Liver (tissue), 9 donors: ENCODE data around the gene RPS6KA2. TPM values are rescaled to one million over a fixed set of nuclear protein-coding genes. Genes with fewer than 3 reads are reported as not detected.

Experiments used
- DNase-seq: peaks from one replicate; pipeline ENCODE4 v3.0.0-alpha.2; 2017; ENCODE audit warnings: low spot score
- H3K27ac ChIP-seq, 2 donors: one replicate each; pipeline ENCODE4 v1.7.0; 2013; ENCODE audit warnings: inconsistent platforms in 2 of 2, low read length in 2 of 2, control low read depth in 1 of 2, low read depth in 1 of 2, mild to moderate bottlenecking in 1 of 2
- H3K27me3 ChIP-seq, 4 donors: one replicate each; pipeline versions ENCODE4 v1.6.1 to v1.7.0; 2013; ENCODE audit warnings: low read length in 3 of 4, inconsistent platforms in 1 of 4, mild to moderate bottlenecking in 1 of 4, moderate library complexity in 1 of 4; ENCODE audit not compliant: control insufficient read depth in 4 of 4, insufficient read depth in 4 of 4
- H3K36me3 ChIP-seq, 4 donors: one replicate each; pipeline versions ENCODE4 v1.6.1 to v1.7.0; 2013; ENCODE audit warnings: low read length in 3 of 4, mild to moderate bottlenecking in 3 of 4, low read depth in 1 of 4, moderate library complexity in 1 of 4; ENCODE audit not compliant: control insufficient read depth in 4 of 4, insufficient read depth in 3 of 4
- H3K4me1 ChIP-seq, 4 donors: one replicate each; pipeline versions ENCODE4 v1.6.1 to v1.7.0; 2013; ENCODE audit warnings: low read length in 3 of 4, mild to moderate bottlenecking in 3 of 4, moderate library complexity in 1 of 4; ENCODE audit not compliant: control insufficient read depth in 4 of 4, insufficient read depth in 4 of 4
- H3K4me3 ChIP-seq, 3 donors: one replicate each; pipeline versions ENCODE4 v1.6.1 to v1.7.0; 2013; ENCODE audit warnings: low read length in 3 of 3, control low read depth in 1 of 3, low read depth in 1 of 3, mild to moderate bottlenecking in 1 of 3
- H3K9ac ChIP-seq, 2 donors: one replicate each; pipeline ENCODE4 v1.7.0; 2013; ENCODE audit warnings: low read length in 2 of 2, mild to moderate bottlenecking in 2 of 2, moderate library complexity in 2 of 2, control low read depth in 1 of 2, low read depth in 1 of 2
- H3K9me3 ChIP-seq, 4 donors: one replicate each; pipeline versions ENCODE4 v1.6.1 to v1.7.0; 2013; ENCODE audit warnings: low read length in 3 of 4; ENCODE audit not compliant: control insufficient read depth in 4 of 4
- EGR1 ChIP-seq, 2 donors: IDR thresholded peaks; 2 replicates each; pipeline ENCODE4 v1.6.1; 2016 to 2018; ENCODE audit warnings: antibody characterized with exemption in 2 of 2, low read depth in 2 of 2
- FOXA1 ChIP-seq: IDR thresholded peaks from 2 replicates; pipeline ENCODE4 v1.6.1; 2016; ENCODE audit warnings: antibody characterized with exemption
- FOXA2 ChIP-seq: IDR thresholded peaks from 2 replicates; pipeline ENCODE4 v1.6.1; 2016; ENCODE audit warnings: antibody characterized with exemption
- GABPA ChIP-seq, 2 donors: IDR thresholded peaks in 1 of 2; conservative IDR thresholded peaks in 1 of 2; 2 replicates each; pipeline ENCODE4 v1.6.1; 2016; ENCODE audit warnings: antibody characterized with exemption in 2 of 2, mild to moderate bottlenecking in 1 of 2, moderate library complexity in 1 of 2
- HNF4A ChIP-seq, 2 donors: conservative IDR thresholded peaks; 2 replicates each; pipeline ENCODE4 v1.6.1; 2016; ENCODE audit warnings: antibody characterized with exemption in 2 of 2, mild to moderate bottlenecking in 2 of 2
- HNF4G ChIP-seq: IDR thresholded peaks from 2 replicates; pipeline ENCODE4 v1.6.1; 2016; ENCODE audit warnings: antibody characterized with exemption
- JUND ChIP-seq, 2 donors: IDR thresholded peaks; 2 replicates each; pipeline ENCODE4 v1.6.1; 2016; ENCODE audit warnings: antibody characterized with exemption in 2 of 2
- NR2F2 ChIP-seq: IDR thresholded peaks from 2 replicates; pipeline ENCODE4 v1.6.1; 2016; ENCODE audit warnings: antibody characterized with exemption
- RAD21 ChIP-seq, 2 donors: IDR thresholded peaks; 2 replicates each; pipeline ENCODE4 v1.6.1; 2016; ENCODE audit warnings: antibody characterized with exemption in 2 of 2, mild to moderate bottlenecking in 2 of 2
- RXRA ChIP-seq, 2 donors: IDR thresholded peaks; 2 replicates each; pipeline ENCODE4 v1.6.1; 2017 to 2018; ENCODE audit warnings: antibody characterized with exemption in 2 of 2, mild to moderate bottlenecking in 1 of 2
- SP1 ChIP-seq: IDR thresholded peaks from 2 replicates; pipeline ENCODE4 v1.6.1; 2018; ENCODE audit warnings: antibody characterized with exemption, mild to moderate bottlenecking
- TAF1 ChIP-seq: conservative IDR thresholded peaks from 2 replicates; pipeline ENCODE4 v1.6.1; 2016; ENCODE audit warnings: antibody characterized with exemption, mild to moderate bottlenecking
- YY1 ChIP-seq: IDR thresholded peaks from 2 replicates; pipeline ENCODE4 v1.6.1; 2016; ENCODE audit warnings: antibody characterized with exemption, mild to moderate bottlenecking
- WGBS: extraction: QIAGEN DNeasy Blood & Tissue Kit; methylation state at CpG from one replicate; pipeline ENCODE4 v1.1.7; 2013; 5-methylcytosine and 5-hydroxymethylcytosine counted together
- polyA plus RNA-seq, 2 donors: library from polyadenylated mRNA; stranded (reverse) in 1 of 2; unstranded in 1 of 2; fragments of 200-250 nt in 1 of 2; fragments of >200 nt in 1 of 2; fragmentation: Nextera tagmentation in 1 of 2; extraction: Ambion mirVana in 1 of 2; gene quantifications; one replicate each; pipeline versions ENCODE4 v1.2.1 to v1.2.3, GENCODE V29; 2013 to 2015
- total RNA-seq, 2 donors: library from RNA; depleted of rRNA; stranded (reverse); fragments of >200 nt; gene quantifications; one replicate each; pipeline ENCODE4 v1.2.3, GENCODE V29; 2014
- TF ChIP-seq, protein P1 (sequence below): IDR thresholded peaks from 2 replicates; pipeline ENCODE4 v1.6.1; 2016; ENCODE audit warnings: antibody characterized with exemption, mild to moderate bottlenecking
- TF ChIP-seq, protein P2 (sequence below): IDR thresholded peaks from 2 replicates; pipeline ENCODE4 v1.6.1; 2016; ENCODE audit warnings: antibody characterized with exemption
- TF ChIP-seq, protein P3 (sequence below): IDR thresholded peaks from 2 replicates; pipeline ENCODE4 v1.6.1; 2016; ENCODE audit warnings: antibody characterized with exemption
- TF ChIP-seq, protein P4 (sequence below): fragments of 150-350 bp; IDR thresholded peaks from 2 replicates; pipeline ENCODE4 v1.5.1; 2017; ENCODE audit warnings: improper control_type of control experiment, low read depth, low read length; ENCODE audit not compliant: missing input control
- TF ChIP-seq, protein P5 (sequence below): IDR thresholded peaks from 2 replicates; pipeline ENCODE4 v1.6.1; 2016; ENCODE audit warnings: antibody characterized with exemption
- donor health status: healthy.
- donor health status: healthy.
- donor health status: healthy.
- donor health status: healthy.
- donor health status: healthy.

Gene RPS6KA2
- total and polyA plus RNA-seq, 4 donors, result 2.5 to 9.0 (median 5.0) TPM

DNA sequence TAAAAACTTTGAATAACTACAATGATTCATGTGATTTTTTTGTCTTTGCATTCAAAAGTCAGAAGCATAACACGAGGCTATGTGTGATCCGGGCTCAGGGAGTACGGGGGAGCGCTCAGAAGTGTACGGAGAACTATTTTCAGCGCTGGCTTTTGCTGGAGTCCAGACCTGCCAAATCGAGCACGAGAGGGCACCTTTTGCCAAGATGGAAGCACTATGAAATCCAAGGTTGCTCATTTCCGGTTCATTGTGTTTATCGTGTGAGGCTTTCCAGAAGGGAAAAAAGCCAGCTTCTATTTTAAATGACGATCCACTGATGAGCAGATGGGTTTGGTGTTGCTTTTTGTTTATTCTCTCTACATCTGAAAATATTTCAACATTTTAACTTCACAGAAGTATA, 51.8 kb downstream of the RPS6KA2 start:
- Histone ChIP-seq H3K4me3 (no peak overlapping the region), H3K27me3 (no peaks in the 10 kb centered on the region), H3K9ac (no peak overlapping the region), H3K4me1 (peaks cover 0 to 2% (median 0%) of the 10 kb centered on the region in 4 donors), H3K36me3 (no peaks in the 10 kb centered on the region), H3K27ac (no peak overlapping the region), H3K9me3 (no peaks in the 10 kb centered on the region)
- 91% methylated on average over 11 of the region's 11 CpGs for WGBS
- no peak for DNase-seq
- TF ChIP-seq, protein P1, sequence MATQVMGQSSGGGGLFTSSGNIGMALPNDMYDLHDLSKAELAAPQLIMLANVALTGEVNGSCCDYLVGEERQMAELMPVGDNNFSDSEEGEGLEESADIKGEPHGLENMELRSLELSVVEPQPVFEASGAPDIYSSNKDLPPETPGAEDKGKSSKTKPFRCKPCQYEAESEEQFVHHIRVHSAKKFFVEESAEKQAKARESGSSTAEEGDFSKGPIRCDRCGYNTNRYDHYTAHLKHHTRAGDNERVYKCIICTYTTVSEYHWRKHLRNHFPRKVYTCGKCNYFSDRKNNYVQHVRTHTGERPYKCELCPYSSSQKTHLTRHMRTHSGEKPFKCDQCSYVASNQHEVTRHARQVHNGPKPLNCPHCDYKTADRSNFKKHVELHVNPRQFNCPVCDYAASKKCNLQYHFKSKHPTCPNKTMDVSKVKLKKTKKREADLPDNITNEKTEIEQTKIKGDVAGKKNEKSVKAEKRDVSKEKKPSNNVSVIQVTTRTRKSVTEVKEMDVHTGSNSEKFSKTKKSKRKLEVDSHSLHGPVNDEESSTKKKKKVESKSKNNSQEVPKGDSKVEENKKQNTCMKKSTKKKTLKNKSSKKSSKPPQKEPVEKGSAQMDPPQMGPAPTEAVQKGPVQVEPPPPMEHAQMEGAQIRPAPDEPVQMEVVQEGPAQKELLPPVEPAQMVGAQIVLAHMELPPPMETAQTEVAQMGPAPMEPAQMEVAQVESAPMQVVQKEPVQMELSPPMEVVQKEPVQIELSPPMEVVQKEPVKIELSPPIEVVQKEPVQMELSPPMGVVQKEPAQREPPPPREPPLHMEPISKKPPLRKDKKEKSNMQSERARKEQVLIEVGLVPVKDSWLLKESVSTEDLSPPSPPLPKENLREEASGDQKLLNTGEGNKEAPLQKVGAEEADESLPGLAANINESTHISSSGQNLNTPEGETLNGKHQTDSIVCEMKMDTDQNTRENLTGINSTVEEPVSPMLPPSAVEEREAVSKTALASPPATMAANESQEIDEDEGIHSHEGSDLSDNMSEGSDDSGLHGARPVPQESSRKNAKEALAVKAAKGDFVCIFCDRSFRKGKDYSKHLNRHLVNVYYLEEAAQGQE, result no peak
- TF ChIP-seq, protein P2, sequence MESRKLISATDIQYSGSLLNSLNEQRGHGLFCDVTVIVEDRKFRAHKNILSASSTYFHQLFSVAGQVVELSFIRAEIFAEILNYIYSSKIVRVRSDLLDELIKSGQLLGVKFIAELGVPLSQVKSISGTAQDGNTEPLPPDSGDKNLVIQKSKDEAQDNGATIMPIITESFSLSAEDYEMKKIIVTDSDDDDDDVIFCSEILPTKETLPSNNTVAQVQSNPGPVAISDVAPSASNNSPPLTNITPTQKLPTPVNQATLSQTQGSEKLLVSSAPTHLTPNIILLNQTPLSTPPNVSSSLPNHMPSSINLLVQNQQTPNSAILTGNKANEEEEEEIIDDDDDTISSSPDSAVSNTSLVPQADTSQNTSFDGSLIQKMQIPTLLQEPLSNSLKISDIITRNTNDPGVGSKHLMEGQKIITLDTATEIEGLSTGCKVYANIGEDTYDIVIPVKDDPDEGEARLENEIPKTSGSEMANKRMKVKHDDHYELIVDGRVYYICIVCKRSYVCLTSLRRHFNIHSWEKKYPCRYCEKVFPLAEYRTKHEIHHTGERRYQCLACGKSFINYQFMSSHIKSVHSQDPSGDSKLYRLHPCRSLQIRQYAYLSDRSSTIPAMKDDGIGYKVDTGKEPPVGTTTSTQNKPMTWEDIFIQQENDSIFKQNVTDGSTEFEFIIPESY, result no peak
- TF ChIP-seq NR2F2, result no peak
- TF ChIP-seq EGR1 (IDR thresholded peaks at IDR 0.05; ENCODE audit: low read depth in 2 of 2), result no peak
- TF ChIP-seq RXRA (IDR thresholded peaks at IDR 0.05), result no peak
- no peak for TF ChIP-seq HNF4A (conservative IDR thresholded peaks at IDR 0.05)
- no peak for TF ChIP-seq HNF4G
- TF ChIP-seq, protein P3, sequence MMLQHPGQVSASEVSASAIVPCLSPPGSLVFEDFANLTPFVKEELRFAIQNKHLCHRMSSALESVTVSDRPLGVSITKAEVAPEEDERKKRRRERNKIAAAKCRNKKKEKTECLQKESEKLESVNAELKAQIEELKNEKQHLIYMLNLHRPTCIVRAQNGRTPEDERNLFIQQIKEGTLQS, result no peak
- TF ChIP-seq SP1, result no peak
- no peak for TF ChIP-seq FOXA1
- TF ChIP-seq TAF1, result no peak
- TF ChIP-seq, protein P4, sequence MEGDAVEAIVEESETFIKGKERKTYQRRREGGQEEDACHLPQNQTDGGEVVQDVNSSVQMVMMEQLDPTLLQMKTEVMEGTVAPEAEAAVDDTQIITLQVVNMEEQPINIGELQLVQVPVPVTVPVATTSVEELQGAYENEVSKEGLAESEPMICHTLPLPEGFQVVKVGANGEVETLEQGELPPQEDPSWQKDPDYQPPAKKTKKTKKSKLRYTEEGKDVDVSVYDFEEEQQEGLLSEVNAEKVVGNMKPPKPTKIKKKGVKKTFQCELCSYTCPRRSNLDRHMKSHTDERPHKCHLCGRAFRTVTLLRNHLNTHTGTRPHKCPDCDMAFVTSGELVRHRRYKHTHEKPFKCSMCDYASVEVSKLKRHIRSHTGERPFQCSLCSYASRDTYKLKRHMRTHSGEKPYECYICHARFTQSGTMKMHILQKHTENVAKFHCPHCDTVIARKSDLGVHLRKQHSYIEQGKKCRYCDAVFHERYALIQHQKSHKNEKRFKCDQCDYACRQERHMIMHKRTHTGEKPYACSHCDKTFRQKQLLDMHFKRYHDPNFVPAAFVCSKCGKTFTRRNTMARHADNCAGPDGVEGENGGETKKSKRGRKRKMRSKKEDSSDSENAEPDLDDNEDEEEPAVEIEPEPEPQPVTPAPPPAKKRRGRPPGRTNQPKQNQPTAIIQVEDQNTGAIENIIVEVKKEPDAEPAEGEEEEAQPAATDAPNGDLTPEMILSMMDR, result no peak
- TF ChIP-seq YY1, result no peak
- TF ChIP-seq, protein P5, sequence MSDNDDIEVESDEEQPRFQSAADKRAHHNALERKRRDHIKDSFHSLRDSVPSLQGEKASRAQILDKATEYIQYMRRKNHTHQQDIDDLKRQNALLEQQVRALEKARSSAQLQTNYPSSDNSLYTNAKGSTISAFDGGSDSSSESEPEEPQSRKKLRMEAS, result no peak
- no peak for TF ChIP-seq FOXA2
- no peak for TF ChIP-seq JUND (IDR thresholded peaks at IDR 0.05)
- no peak for TF ChIP-seq GABPA (IDR thresholded peaks at IDR 0.05 in 1 of 2, conservative IDR thresholded peaks at IDR 0.05 in 1 of 2)
- no peak for TF ChIP-seq RAD21 (IDR thresholded peaks at IDR 0.05)
